HCT116 (cell line): ENCODE data around the gene PYGO1. TPM values are rescaled to one million over a fixed set of nuclear protein-coding genes. Genes with fewer than 3 reads are reported as not detected.

ENCODE experiments used
- ATAC-seq: fragments of 200-7000 bp; cut with Tn5 transposase; 2 replicates; pipeline ENCODE4 v1.9.1; 2020; ENCODE audit warnings: mild to moderate bottlenecking, moderate library complexity
- BruUV-seq: library from RNA; stranded (reverse); fragments of 400-500 nt; replicated peaks from 2 replicates; lab custom pipeline; 2021; lab: Mats Ljungman, UMichigan
- CTCF ChIA-PET: fragments of 300-600 bp; sonication (Branson Sonifier 250); formaldehyde crosslinking; loops from one replicate; lab custom pipeline; 2021; ENCODE audit warnings: antibody characterized with exemption; lab: Charles Lee
- POLR2A ChIA-PET: fragments of 300-600, 350-600 bp; sonication (Branson Sonifier 250); formaldehyde crosslinking; loops from one replicate; lab custom pipeline; 2021; ENCODE audit warnings: antibody characterized with exemption; lab: Charles Lee
- RAD21 ChIA-PET, 2 experiments: fragments of 300-600 bp; sonication (Branson Sonifier 250); formaldehyde crosslinking; loops; one replicate each; lab custom pipeline; 2023; ENCODE audit warnings: low total read pairs in 2 of 2; ENCODE audit not compliant: uncharacterized antibody in 2 of 2, unreplicated experiment in 2 of 2, low non-redundant PET in 1 of 2; lab: Charles Lee
- DNase-seq: peaks from one replicate; pipeline ENCODE4 v3.0.0-alpha.2; 2010; ENCODE audit warnings: low read depth, low spot score
- H2AFZ ChIP-seq: fragments of 200-600 bp; shearing (Covaris generic), sonication (generic); 2 replicates; pipeline ENCODE4 v1.6.1; 2017; ENCODE audit warnings: low read depth, mixed run types, mixed read lengths, antibody characterized with exemption, low read length; ENCODE audit not compliant: poor library complexity, severe bottlenecking
- H3K27ac ChIP-seq: 2 replicates; pipeline ENCODE4 v1.5.1; 2012; ENCODE audit warnings: low read depth, low read length
- H3K27me3 ChIP-seq: fragments of 200-600 bp; sonication (generic); 2 replicates; pipeline ENCODE4 v1.6.1; 2016; ENCODE audit warnings: mixed run types, low read length, mixed read lengths; ENCODE audit not compliant: insufficient read depth
- H3K36me3 ChIP-seq, 2 experiments: fragments of 200-500 bp in 1 of 2; fragments of 200-600 bp in 1 of 2; sonication (Bioruptor generic) in 1 of 2; sonication (generic) in 1 of 2; 2 replicates each; pipeline versions ENCODE4 v1.5.1 to v1.6.1; 2014 to 2016; ENCODE audit warnings: low read length in 2 of 2, inconsistent platforms in 1 of 2, mixed read lengths in 1 of 2, mixed run types in 1 of 2; ENCODE audit not compliant: insufficient read depth in 2 of 2, control insufficient read depth in 1 of 2
- H3K4me1 ChIP-seq, 2 experiments: fragments of 200-600 bp in 1 of 2; sonication (generic) in 1 of 2; 2 replicates each; pipeline versions ENCODE4 v1.5.1 to v1.6.1; 2012 to 2017; ENCODE audit warnings: low read length in 2 of 2, inconsistent platforms in 1 of 2, mild to moderate bottlenecking in 1 of 2, mixed read lengths in 1 of 2, mixed run types in 1 of 2, moderate library complexity in 1 of 2; ENCODE audit not compliant: insufficient read depth in 2 of 2, control insufficient read depth in 1 of 2
- H3K4me2 ChIP-seq: fragments of 200-600 bp; sonication (generic); 2 replicates; pipeline ENCODE4 v1.6.1; 2017; ENCODE audit warnings: mixed run types, low read length, mixed read lengths
- H3K4me3 ChIP-seq, 2 experiments: fragments of 200-600 bp in 1 of 2; sonication (generic) in 1 of 2; replicated peaks in 1 of 2; 2 replicates each; pipeline ENCODE4 v1.5.1; 2011 to 2016; ENCODE audit warnings: low read length in 2 of 2, control low read depth in 1 of 2, low read depth in 1 of 2, mild to moderate bottlenecking in 1 of 2, mixed read lengths in 1 of 2, mixed run types in 1 of 2
- H3K79me2 ChIP-seq: fragments of 200-600 bp; sonication (generic); 2 replicates; pipeline ENCODE4 v1.6.1; 2017; ENCODE audit warnings: mild to moderate bottlenecking, mixed run types, low read length, moderate library complexity, mixed read lengths; ENCODE audit not compliant: insufficient read depth
- H3K9ac ChIP-seq: fragments of 200-600 bp; sonication (generic); 2 replicates; pipeline ENCODE4 v1.6.1; 2016; ENCODE audit warnings: low read length, mixed read lengths
- H3K9me2 ChIP-seq: fragments of 200-600 bp; sonication (generic), shearing (Covaris generic); 2 replicates; pipeline ENCODE4 v1.6.1; 2017; ENCODE audit warnings: mixed run types, mild to moderate bottlenecking, moderate library complexity; ENCODE audit not compliant: insufficient read depth
- H3K9me3 ChIP-seq, 2 experiments: fragments of 200-500 bp in 1 of 2; fragments of 200-600 bp in 1 of 2; sonication (Bioruptor generic) in 1 of 2; sonication (generic) in 1 of 2; 2 replicates each; pipeline ENCODE4 v1.6.1; 2014 to 2017; ENCODE audit warnings: low read length in 2 of 2, mixed read lengths in 2 of 2, inconsistent platforms in 1 of 2, low read depth in 1 of 2, mild to moderate bottlenecking in 1 of 2, mixed run types in 1 of 2, moderate library complexity in 1 of 2; ENCODE audit not compliant: control insufficient read depth in 1 of 2, insufficient read depth in 1 of 2
- H4K20me1 ChIP-seq: fragments of 200-600 bp; sonication (generic), shearing (Covaris generic); 2 replicates; pipeline ENCODE4 v1.6.1; 2017; ENCODE audit warnings: mixed run types, mild to moderate bottlenecking, moderate library complexity; ENCODE audit not compliant: insufficient read depth
- ATF3 ChIP-seq: IDR thresholded peaks from 2 replicates; pipeline ENCODE4 v1.6.1; 2012
- CEBPB ChIP-seq: IDR thresholded peaks from 2 replicates; pipeline ENCODE4 v1.6.1; 2012; ENCODE audit warnings: low read depth
- EGR1 ChIP-seq: IDR thresholded peaks from 2 replicates; pipeline ENCODE4 v1.6.1; 2012; ENCODE audit warnings: low read depth
- ELF1 ChIP-seq: IDR thresholded peaks from 2 replicates; pipeline ENCODE4 v1.6.1; 2012; ENCODE audit warnings: low read depth, borderline replicate concordance
- EZH2 ChIP-seq: fragments of 200-600 bp; sonication (generic); IDR thresholded peaks from 2 replicates; pipeline ENCODE4 v1.6.1; 2017; ENCODE audit warnings: antibody characterized with exemption, mixed run types
- POLR2A ChIP-seq: IDR thresholded peaks from 2 replicates; pipeline ENCODE4 v1.7.0; 2011; ENCODE audit warnings: borderline replicate concordance; ENCODE audit not compliant: insufficient read depth, insufficient read length; ENCODE audit errors: extremely low read depth
- POLR2AphosphoS5 ChIP-seq: IDR thresholded peaks from 2 replicates; pipeline ENCODE4 v1.6.1; 2011; ENCODE audit warnings: mild to moderate bottlenecking, low read depth, low read length, moderate library complexity
- REST ChIP-seq: IDR thresholded peaks from 2 replicates; pipeline ENCODE4 v1.6.1; 2012; ENCODE audit warnings: low read depth
- SP1 ChIP-seq: IDR thresholded peaks from 2 replicates; pipeline ENCODE4 v1.6.1; 2012; ENCODE audit warnings: low read depth
- SRF ChIP-seq: IDR thresholded peaks from 2 replicates; pipeline ENCODE4 v1.6.1; 2012; ENCODE audit warnings: low read depth
- ZBTB33 ChIP-seq: IDR thresholded peaks from 2 replicates; pipeline ENCODE4 v1.6.1; 2011; ENCODE audit warnings: mild to moderate bottlenecking, low read length, moderate library complexity; ENCODE audit not compliant: insufficient replicate concordance; ENCODE audit errors: extremely low read depth
- ZFX ChIP-seq: fragments of 450-650 bp; IDR thresholded peaks from 2 replicates; pipeline ENCODE4 v1.6.1; 2017
- intact Hi-C: fragments of 100-400 bp; cut with micrococcal nuclease; formaldehyde crosslinking; loops from 2 replicates; pipeline ENCODE4 v1.10.0; 2022
- total RNA-seq: library from RNA; stranded (reverse); gene quantifications from one replicate; pipeline ENCODE4 v1.2.1, GENCODE V29; 2021; ENCODE audit not compliant: unreplicated experiment

Gene PYGO1
- total RNA-seq, 1 experiment from 2014 or later, result 0.34 TPM

GRCh38 chr15:55613727-55614126 lies 25.6 kb upstream of the PYGO1 start:
- intact Hi-C loops, result no loop called here
- H3K4me2 ChIP-seq, result no peak overlapping the region
- ChIA-PET RAD21 (no interaction called here), CTCF (no interaction called here)
- H3K4me1 ChIP-seq, result no peaks in the 10 kb centered on the region
- no peak overlapping the region for H2AFZ ChIP-seq
- no peaks in the 10 kb centered on the region for H4K20me1 ChIP-seq
- H3K9ac ChIP-seq, result no peak overlapping the region
- TF ChIP-seq ZFX, result no peak
- TF ChIP-seq EZH2, result no peak
- TF ChIP-seq ELF1, result no peak
- no peak for TF ChIP-seq REST
- no peak for TF ChIP-seq SP1
- no peak for TF ChIP-seq CEBPB
- TF ChIP-seq SRF, result no peak
- TF ChIP-seq ATF3, result no peak
- TF ChIP-seq POLR2A, result no peak
- no peak for TF ChIP-seq POLR2AphosphoS5
- no peak for TF ChIP-seq EGR1
- no peak for TF ChIP-seq ZBTB33
- TF ChIP-seq, all 23 proteins: peak for 0
- Histone ChIP-seq H3K36me3 (no peaks in the 10 kb centered on the region), H3K27ac (no peak overlapping the region), H3K4me3 (no peak overlapping the region), H3K27me3 (no peaks in the 10 kb centered on the region), H3K9me2 (no peaks in the 10 kb centered on the region), H3K9me3 (no peaks in the 10 kb centered on the region), H3K79me2 (no peaks in the 10 kb centered on the region)
- no TSS peak for BruUV-seq
- ATAC-seq, result no peak
- POLR2A ChIA-PET, result no interaction called here
- no peak for DNase-seq
